ENCODE data around the gene DCDC2C. TPM values are rescaled to one million over a fixed set of nuclear protein-coding genes. Genes with fewer than 3 reads are reported as not detected.

Gene DCDC2C
- total and polyA plus RNA-seq, 2 donors (not counting 3 experiments of a cell fraction or from before 2014, with no cell fraction given) = not detected

- no peaks in the 10 kb centered on the region for H3K27me3 ChIP-seq (ENCODE audit: control insufficient read depth in 2 of 2, insufficient read depth in 2 of 2, low read length in 2 of 2)
- no peaks in the 10 kb centered on the region for H3K9me3 ChIP-seq (replicated peaks; ENCODE audit: control insufficient read depth, insufficient read depth, low read length)
- intact Hi-C loops (cut with micrococcal nuclease) (no loop called here), dilution Hi-C loops (cut with MboI; ENCODE audit: extremely low pct_ligation_motif_present, low sequenced_read_pairs) (no loop called here)
- ChIA-PET POLR2A (no interaction called here), CTCF (no interaction called here)
- no TSS peak for BruUV-seq (replicated peaks)
- no peak for FAIRE-seq
- H3K9me1 ChIP-seq (replicated peaks; ENCODE audit: control insufficient read depth, extremely low read depth, insufficient read depth, low read length) = no peaks in the 10 kb centered on the region
- H3K79me2 ChIP-seq (ENCODE audit: control insufficient read depth, insufficient read depth, low read length) = no peaks in the 10 kb centered on the region
- no peak overlapping the region for H2AFZ ChIP-seq (ENCODE audit: low read depth, low read length)
- H3K36me3 ChIP-seq (ENCODE audit: control insufficient read depth in 2 of 2, extremely low read depth in 1 of 2, insufficient read depth in 2 of 2, low read length in 2 of 2) = no peaks in the 10 kb centered on the region
- no peak overlapping the region for H3K27ac ChIP-seq (ENCODE audit: insufficient read depth, low read depth, low read length)
- no peak overlapping the region for H3K4me3 ChIP-seq (replicated peaks in 1 of 3; ENCODE audit: insufficient read depth in 1 of 3, low read depth in 1 of 3, low read length in 3 of 3)
- no peaks in the 10 kb centered on the region for H3K4me1 ChIP-seq (ENCODE audit: control insufficient read depth, extremely low read depth, insufficient read depth, low read length)
- H3K9ac ChIP-seq (replicated peaks; ENCODE audit: extremely low read depth, insufficient read depth, low read length) = no peak overlapping the region
- DNase-seq (ENCODE audit: low read depth, low spot score) = no peak
- H4K20me1 ChIP-seq (replicated peaks; ENCODE audit: control insufficient read depth, extremely low read depth, insufficient read depth, low read length) = no peaks in the 10 kb centered on the region
- TF ChIP-seq GATA2 (IDR thresholded peaks at IDR 0.05; ENCODE audit: insufficient read depth, insufficient read length, low read depth, low read length) = no peak
- no peak for TF ChIP-seq CTCF (IDR thresholded peaks at IDR 0.05; ENCODE audit: extremely low read depth in 1 of 2, insufficient read depth in 1 of 2, low read depth in 1 of 2, low read length in 2 of 2)
- no peak for TF ChIP-seq POLR2A (IDR thresholded peaks at IDR 0.05; ENCODE audit: low read depth, low read length)
- H3K4me2 ChIP-seq (ENCODE audit: insufficient read depth, low read length) = no peak overlapping the region
These were observed 136.1 kb downstream of the DCDC2C start for GRCh38 chr2:3839476-3839875.

GRCh38 chr2:3840611-3841155 lies 137.3 kb downstream of the DCDC2C start:
- no peak overlapping the region for H3K4me2 ChIP-seq (ENCODE audit: insufficient read depth, low read length)
- POLR2A ChIA-PET = no interaction called here
- no peaks in the 10 kb centered on the region for H3K79me2 ChIP-seq (ENCODE audit: control insufficient read depth, insufficient read depth, low read length)
- dilution Hi-C loops (cut with MboI; ENCODE audit: extremely low pct_ligation_motif_present, low sequenced_read_pairs) = no loop called here
- no peak overlapping the region for H2AFZ ChIP-seq (ENCODE audit: low read depth, low read length)
- no peaks in the 10 kb centered on the region for H4K20me1 ChIP-seq (replicated peaks; ENCODE audit: control insufficient read depth, extremely low read depth, insufficient read depth, low read length)
- intact Hi-C loops (cut with micrococcal nuclease) = no loop called here
- CTCF ChIA-PET = no interaction called here
- H3K27ac ChIP-seq (ENCODE audit: insufficient read depth, low read depth, low read length) = no peak overlapping the region
- no peaks in the 10 kb centered on the region for H3K9me3 ChIP-seq (replicated peaks; ENCODE audit: control insufficient read depth, insufficient read depth, low read length)
- H3K36me3 ChIP-seq (ENCODE audit: control insufficient read depth in 2 of 2, extremely low read depth in 1 of 2, insufficient read depth in 2 of 2, low read length in 2 of 2) = no peaks in the 10 kb centered on the region
- DNase-seq (ENCODE audit: low read depth, low spot score) (no peak), FAIRE-seq (no peak)
- H3K27me3 ChIP-seq (ENCODE audit: control insufficient read depth in 2 of 2, insufficient read depth in 2 of 2, low read length in 2 of 2) = no peaks in the 10 kb centered on the region
- H3K9me1 ChIP-seq (replicated peaks; ENCODE audit: control insufficient read depth, extremely low read depth, insufficient read depth, low read length) = no peaks in the 10 kb centered on the region
- H3K4me3 ChIP-seq (replicated peaks in 1 of 3; ENCODE audit: insufficient read depth in 1 of 3, low read depth in 1 of 3, low read length in 3 of 3) = no peak overlapping the region
- no TSS peak for BruUV-seq (replicated peaks)
- no peaks in the 10 kb centered on the region for H3K4me1 ChIP-seq (ENCODE audit: control insufficient read depth, extremely low read depth, insufficient read depth, low read length)
- TF ChIP-seq EZH2 (IDR thresholded peaks at IDR 0.05; ENCODE audit: borderline replicate concordance, low read depth, low read length, severe bottlenecking) (no peak), JUN (IDR thresholded peaks at IDR 0.05; ENCODE audit: borderline replicate concordance, insufficient read depth, insufficient read length, low read depth) (no peak), MAX (IDR thresholded peaks at IDR 0.05; ENCODE audit: insufficient read depth, insufficient read length) (no peak)
- no peak overlapping the region for H3K9ac ChIP-seq (replicated peaks; ENCODE audit: extremely low read depth, insufficient read depth, low read length)
